GM12878 (cell line): Measurements from ENCODE around the gene RASSF10. TPM values are rescaled to one million over a fixed set of nuclear protein-coding genes. Genes with fewer than 3 reads are reported as not detected.

Source experiments
- ATAC-seq: fragments of 200-7000 bp; cut with Tn5 transposase; 3 replicates; pipeline ENCODE4 v1.9.1; 2020; ENCODE audit warnings: mild to moderate bottlenecking, moderate library complexity
- BruUV-seq: library from RNA; stranded (reverse); fragments of 400-500 nt; replicated peaks from 2 replicates; lab custom pipeline; 2021; lab: Mats Ljungman, UMichigan
- CTCF ChIA-PET: fragments of 300-600 bp; sonication (Branson Sonifier 250); formaldehyde crosslinking; extraction: SDS; loops from one replicate; lab custom pipeline; 2021; ENCODE audit warnings: inconsistent platforms; lab: Yijun Ruan, JAX
- POLR2A ChIA-PET: fragments of 350-600 bp; formaldehyde crosslinking; extraction: SDS; loops from one replicate; lab custom pipeline; 2021; ENCODE audit warnings: inconsistent platforms; lab: Charles Lee
- RAD21 ChIA-PET: fragments of 300-600 bp; sonication (Branson Sonifier 250); formaldehyde crosslinking; loops from one replicate; lab custom pipeline; 2023; ENCODE audit warnings: antibody characterized with exemption; ENCODE audit not compliant: unreplicated experiment; lab: Charles Lee
- SMC1A ChIA-PET: fragments of 300-600 bp; sonication (Branson Sonifier 250); formaldehyde crosslinking; loops from one replicate; lab custom pipeline; 2023; ENCODE audit not compliant: unreplicated experiment, uncharacterized antibody; lab: Charles Lee
- DNase-seq: peaks from one replicate; pipeline ENCODE4 v3.0.0-alpha.2; 2011; ENCODE audit warnings: low read depth, low spot score
- FAIRE-seq: peaks from 3 replicates; lab custom pipeline; 2011; peaks lifted over from hg19 to GRCh38; lab: Jason Lieb, UNC
- H2AFZ ChIP-seq: 2 replicates; pipeline ENCODE4 v1.6.0; 2011; ENCODE audit warnings: low read depth, low read length, control low read depth; ENCODE audit not compliant: control insufficient read depth
- H3K27ac ChIP-seq: 2 replicates; pipeline ENCODE4 v1.5.1; 2011; ENCODE audit warnings: control low read depth; ENCODE audit not compliant: control insufficient read depth, insufficient read depth
- H3K27me3 ChIP-seq, 2 experiments: replicated peaks in 1 of 2; 2 replicates each; pipeline versions ENCODE4 v1.6.0 to v1.6.1; 2011; ENCODE audit warnings: low read length in 1 of 2; ENCODE audit not compliant: control insufficient read depth in 2 of 2, insufficient read depth in 2 of 2
- H3K36me3 ChIP-seq, 2 experiments: 2 replicates each; pipeline ENCODE4 v1.5.1; 2011; ENCODE audit warnings: low read length in 1 of 2; ENCODE audit not compliant: control insufficient read depth in 2 of 2, insufficient read depth in 2 of 2
- H3K4me1 ChIP-seq: 2 replicates; pipeline ENCODE4 v1.6.1; 2011; ENCODE audit warnings: mild to moderate bottlenecking, low read length, moderate library complexity, mixed read lengths; ENCODE audit not compliant: control insufficient read depth, insufficient read depth
- H3K4me2 ChIP-seq: 2 replicates; pipeline ENCODE4 v1.6.0; 2011; ENCODE audit warnings: control low read depth; ENCODE audit not compliant: control insufficient read depth, insufficient read depth
- H3K4me3 ChIP-seq: fragments of 200-600 bp; sonication (generic); 2 replicates; pipeline ENCODE4 v1.5.1; 2016
- H3K79me2 ChIP-seq: 2 replicates; pipeline ENCODE4 v1.6.0; 2011; ENCODE audit warnings: low read length; ENCODE audit not compliant: control insufficient read depth, insufficient read depth
- H3K9ac ChIP-seq: 2 replicates; pipeline ENCODE4 v1.8.0; 2011; ENCODE audit warnings: low read length, control low read depth, mixed read lengths; ENCODE audit not compliant: control insufficient read depth, insufficient read depth
- H3K9me3 ChIP-seq: replicated peaks from 3 replicates; pipeline ENCODE4 v1.5.1; 2011; ENCODE audit warnings: mild to moderate bottlenecking, low read length; ENCODE audit not compliant: control insufficient read depth, insufficient read depth
- H4K20me1 ChIP-seq: 2 replicates; pipeline ENCODE4 v1.6.0; 2011; ENCODE audit not compliant: control insufficient read depth, insufficient read depth
- CBX5 ChIP-seq: sonication (generic); IDR thresholded peaks from 2 replicates; pipeline ENCODE4 v1.6.1; 2016; ENCODE audit warnings: low read depth, moderate library complexity, mild to moderate bottlenecking, inconsistent platforms
- GABPA ChIP-seq: IDR thresholded peaks from 2 replicates; pipeline ENCODE4 v1.6.1; 2014; ENCODE audit warnings: antibody characterized with exemption, low read depth, mild to moderate bottlenecking, inconsistent platforms
- MEF2A ChIP-seq: IDR thresholded peaks from 2 replicates; pipeline ENCODE4 v1.6.1; 2011; ENCODE audit warnings: low read depth, mild to moderate bottlenecking, low read length, moderate library complexity; ENCODE audit not compliant: insufficient read depth
- MYC ChIP-seq: IDR thresholded peaks from 2 replicates; pipeline ENCODE4 v1.6.1; 2011; ENCODE audit warnings: mild to moderate bottlenecking, low read length, moderate library complexity, inconsistent platforms; ENCODE audit not compliant: insufficient read depth, insufficient replicate concordance, insufficient read length, severe bottlenecking
- NFYA ChIP-seq: IDR thresholded peaks from 2 replicates; pipeline ENCODE4 v1.6.1; 2011; ENCODE audit warnings: low read depth, mild to moderate bottlenecking, low read length, improper control_type of control experiment, borderline replicate concordance
- PAX5 ChIP-seq: IDR thresholded peaks from 2 replicates; pipeline ENCODE4 v1.6.1; 2011; ENCODE audit warnings: low read depth, low read length, borderline replicate concordance
- PAX8 ChIP-seq: fragments of 450-650 bp; IDR thresholded peaks from 2 replicates; pipeline ENCODE4 v1.6.1; 2017; ENCODE audit warnings: mild to moderate bottlenecking, moderate library complexity
- POLR2AphosphoS2 ChIP-seq: IDR thresholded peaks from 2 replicates; pipeline ENCODE4 v1.6.1; 2011; ENCODE audit warnings: low read depth, mild to moderate bottlenecking, low read length, improper control_type of control experiment, moderate library complexity
- RB1 ChIP-seq: fragments of 450-650 bp; formaldehyde crosslinking; IDR thresholded peaks from 2 replicates; pipeline ENCODE4 v1.6.1; 2017; ENCODE audit warnings: mild to moderate bottlenecking, borderline replicate concordance
- RFX5 ChIP-seq: IDR thresholded peaks from 2 replicates; pipeline ENCODE4 v1.6.1; 2011; ENCODE audit warnings: low read depth, low read length, improper control_type of control experiment
- SMC3 ChIP-seq: IDR thresholded peaks from 2 replicates; pipeline ENCODE4 v1.6.1; 2011; ENCODE audit warnings: low read length, improper control_type of control experiment, borderline replicate concordance
- STAT1 ChIP-seq: fragments of 450-650 bp; conservative IDR thresholded peaks from 2 replicates; pipeline ENCODE4 v1.6.1; 2014; ENCODE audit warnings: antibody characterized with exemption, mild to moderate bottlenecking
- TCF7 ChIP-seq: IDR thresholded peaks from 2 replicates; pipeline ENCODE4 v1.6.1; 2014; ENCODE audit warnings: antibody characterized with exemption, borderline replicate concordance
- YY1 ChIP-seq: IDR thresholded peaks from 2 replicates; pipeline ENCODE4 v1.6.1; 2011; ENCODE audit warnings: low read depth, mild to moderate bottlenecking, low read length
- WGBS: methylation state at CpG from one replicate; pipeline ENCODE4 v1.1.6; 2016; ENCODE audit warnings: low lambda C conversion rate; ENCODE audit not compliant: insufficient replicate concordance, insufficient coverage; ENCODE audit errors: missing lambda C conversion rate; 5-methylcytosine and 5-hydroxymethylcytosine counted together
- in situ Hi-C: fragments of 300-500 bp; cut with MboI; formaldehyde crosslinking; loops from 9 replicates; pipeline ENCODE4 v1.14.3; 2018; ENCODE audit warnings: mixed read lengths
- intact Hi-C: fragments of 100-400 bp; cut with micrococcal nuclease; formaldehyde crosslinking; loops from one replicate; pipeline ENCODE4 v1.14.2; 2022; ENCODE audit not compliant: unreplicated experiment
- polyA plus RNA-seq, 11 experiments: library from polyadenylated mRNA; depleted of rRNA in 4 of 11; unstranded in 6 of 11; stranded (reverse) in 5 of 11; fragments of >200 nt; fragmentation: Nextera tagmentation in 4 of 11; fragmentation: Illumina TruSeq in 1 of 11; extraction: Ambion mirVana in 4 of 11; extraction: Trizol in 1 of 11; gene quantifications; 1 replicate in 1 of 11; 2 replicates in 10 of 11; pipeline versions ENCODE4 v1.2.1 to v1.2.3, GENCODE V29; 2011 to 2016; ENCODE audit warnings: inconsistent platforms in 2 of 11, missing spikeins in 2 of 11, low read depth in 1 of 11
- total RNA-seq, 4 experiments: library from RNA; depleted of rRNA in 3 of 4; stranded (reverse); fragments of >200 nt in 3 of 4; fragmentation: Illumina TruSeq in 1 of 4; extraction: Trizol in 1 of 4; gene quantifications; 2 replicates each; pipeline versions ENCODE4 v1.2.1 to v1.2.3, GENCODE V29; 2013 to 2021
- TF ChIP-seq, protein P1 (sequence below): fragments of 450-650 bp; IDR thresholded peaks from 2 replicates; pipeline ENCODE4 v1.6.1; 2017; ENCODE audit warnings: antibody characterized with exemption, mild to moderate bottlenecking, moderate library complexity
- TF ChIP-seq, protein P2 (sequence below): IDR thresholded peaks from 2 replicates; pipeline ENCODE4 v1.6.1; 2011; ENCODE audit warnings: borderline replicate concordance, low read depth, mild to moderate bottlenecking, moderate library complexity, low read length; ENCODE audit not compliant: insufficient read depth, poor library complexity, severe bottlenecking
- TF ChIP-seq, protein P3 (sequence below): fragments of 450-650 bp; IDR thresholded peaks from 2 replicates; pipeline ENCODE4 v1.6.1; 2016; ENCODE audit warnings: mild to moderate bottlenecking
- TF ChIP-seq, protein P4 (sequence below): fragments of 450-650 bp; IDR thresholded peaks from 2 replicates; pipeline ENCODE4 v1.6.1; 2017; ENCODE audit warnings: borderline replicate concordance

Gene RASSF10
- total and polyA plus RNA-seq, 10 of the 15 experiments (the other 5 are each of a cell fraction or from before 2014, with no cell fraction given): 0.03 to 0.23 (median 0.09) TPM; not detected in 6

DNA sequence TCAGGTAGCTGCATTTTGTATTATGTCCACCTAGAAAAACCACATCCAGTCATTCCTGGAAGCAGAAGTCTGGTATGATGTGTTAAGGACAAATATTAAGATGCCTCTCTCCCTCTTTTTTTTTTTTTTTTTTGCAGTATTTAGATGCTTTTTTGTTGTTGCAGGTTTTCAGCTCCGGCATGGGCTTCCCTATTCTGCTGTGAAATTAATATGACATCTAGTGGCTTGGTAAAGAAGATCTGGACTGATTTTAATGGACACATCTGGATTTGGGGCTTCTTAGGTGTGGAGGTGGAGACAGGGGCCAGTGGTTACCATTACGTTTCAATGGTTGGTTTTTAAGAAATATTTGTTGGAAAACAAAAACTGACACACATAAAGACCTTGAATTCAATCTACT is 47.5 kb upstream of the RASSF10 start:
- CTCF ChIA-PET: interaction anchor here (0.6 to 11.6 kb wide), 7 partner anchors 153 to 1934 kb away, joined by 3 to 201 read pairs (median 17); no protein-coding TSS in a partner anchor
- H3K79me2 ChIP-seq: no peaks in the 10 kb centered on the region
- no peaks in the 10 kb centered on the region for H3K9me3 ChIP-seq
- FAIRE-seq (no peak), ATAC-seq (no peak), DNase-seq (no peak)
- no peaks in the 10 kb centered on the region for H4K20me1 ChIP-seq
- H3K27ac ChIP-seq: no peak overlapping the region
- no peaks in the 10 kb centered on the region for H3K27me3 ChIP-seq
- WGBS: 29% methylated on average over 2 of the region's 2 CpGs
- SMC1A ChIA-PET: interaction anchor here (0.8 to 6.0 kb wide), 4 partner anchors 16 to 631 kb away, joined by 3 to 106 read pairs (median 6); no protein-coding TSS in a partner anchor
- POLR2A ChIA-PET: interaction anchor here (0.6 kb wide), 2 partner anchors 76 to 585 kb away, joined by 3 to 7 read pairs; no protein-coding TSS in a partner anchor
- H3K4me2 ChIP-seq: no peak overlapping the region
- RAD21 ChIA-PET: interaction anchor here (0.6 to 8.5 kb wide), 6 partner anchors 35 to 260 kb away, joined by 3 to 84 read pairs (median 4); no protein-coding TSS in a partner anchor
- no peaks in the 10 kb centered on the region for H3K4me1 ChIP-seq
- no TSS peak for BruUV-seq
- H3K9ac ChIP-seq: no peak overlapping the region
- no peak overlapping the region for H3K4me3 ChIP-seq
- no peaks in the 10 kb centered on the region for H3K36me3 ChIP-seq
- no peak overlapping the region for H2AFZ ChIP-seq
- in situ Hi-C loops (loop anchor here (5.0 to 25.0 kb wide), 3 partner anchors 226 to 381 kb away; no protein-coding TSS in a partner anchor), intact Hi-C loops (loop anchor here (5.0 to 10.0 kb wide), 3 partner anchors 206 to 503 kb away; partner anchors contain the start of gene BTBD10)
- TF ChIP-seq, protein P1, sequence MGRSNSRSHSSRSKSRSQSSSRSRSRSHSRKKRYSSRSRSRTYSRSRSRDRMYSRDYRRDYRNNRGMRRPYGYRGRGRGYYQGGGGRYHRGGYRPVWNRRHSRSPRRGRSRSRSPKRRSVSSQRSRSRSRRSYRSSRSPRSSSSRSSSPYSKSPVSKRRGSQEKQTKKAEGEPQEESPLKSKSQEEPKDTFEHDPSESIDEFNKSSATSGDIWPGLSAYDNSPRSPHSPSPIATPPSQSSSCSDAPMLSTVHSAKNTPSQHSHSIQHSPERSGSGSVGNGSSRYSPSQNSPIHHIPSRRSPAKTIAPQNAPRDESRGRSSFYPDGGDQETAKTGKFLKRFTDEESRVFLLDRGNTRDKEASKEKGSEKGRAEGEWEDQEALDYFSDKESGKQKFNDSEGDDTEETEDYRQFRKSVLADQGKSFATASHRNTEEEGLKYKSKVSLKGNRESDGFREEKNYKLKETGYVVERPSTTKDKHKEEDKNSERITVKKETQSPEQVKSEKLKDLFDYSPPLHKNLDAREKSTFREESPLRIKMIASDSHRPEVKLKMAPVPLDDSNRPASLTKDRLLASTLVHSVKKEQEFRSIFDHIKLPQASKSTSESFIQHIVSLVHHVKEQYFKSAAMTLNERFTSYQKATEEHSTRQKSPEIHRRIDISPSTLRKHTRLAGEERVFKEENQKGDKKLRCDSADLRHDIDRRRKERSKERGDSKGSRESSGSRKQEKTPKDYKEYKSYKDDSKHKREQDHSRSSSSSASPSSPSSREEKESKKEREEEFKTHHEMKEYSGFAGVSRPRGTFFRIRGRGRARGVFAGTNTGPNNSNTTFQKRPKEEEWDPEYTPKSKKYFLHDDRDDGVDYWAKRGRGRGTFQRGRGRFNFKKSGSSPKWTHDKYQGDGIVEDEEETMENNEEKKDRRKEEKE: no peak
- no peak for TF ChIP-seq RFX5
- no peak for TF ChIP-seq STAT1
- TF ChIP-seq YY1: no peak
- no peak for TF ChIP-seq MYC
- TF ChIP-seq, protein P2, sequence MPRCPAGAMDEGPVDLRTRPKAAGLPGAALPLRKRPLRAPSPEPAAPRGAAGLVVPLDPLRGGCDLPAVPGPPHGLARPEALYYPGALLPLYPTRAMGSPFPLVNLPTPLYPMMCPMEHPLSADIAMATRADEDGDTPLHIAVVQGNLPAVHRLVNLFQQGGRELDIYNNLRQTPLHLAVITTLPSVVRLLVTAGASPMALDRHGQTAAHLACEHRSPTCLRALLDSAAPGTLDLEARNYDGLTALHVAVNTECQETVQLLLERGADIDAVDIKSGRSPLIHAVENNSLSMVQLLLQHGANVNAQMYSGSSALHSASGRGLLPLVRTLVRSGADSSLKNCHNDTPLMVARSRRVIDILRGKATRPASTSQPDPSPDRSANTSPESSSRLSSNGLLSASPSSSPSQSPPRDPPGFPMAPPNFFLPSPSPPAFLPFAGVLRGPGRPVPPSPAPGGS: no peak
- TF ChIP-seq SMC3: no peak
- TF ChIP-seq TCF7: no peak
- TF ChIP-seq, protein P3, sequence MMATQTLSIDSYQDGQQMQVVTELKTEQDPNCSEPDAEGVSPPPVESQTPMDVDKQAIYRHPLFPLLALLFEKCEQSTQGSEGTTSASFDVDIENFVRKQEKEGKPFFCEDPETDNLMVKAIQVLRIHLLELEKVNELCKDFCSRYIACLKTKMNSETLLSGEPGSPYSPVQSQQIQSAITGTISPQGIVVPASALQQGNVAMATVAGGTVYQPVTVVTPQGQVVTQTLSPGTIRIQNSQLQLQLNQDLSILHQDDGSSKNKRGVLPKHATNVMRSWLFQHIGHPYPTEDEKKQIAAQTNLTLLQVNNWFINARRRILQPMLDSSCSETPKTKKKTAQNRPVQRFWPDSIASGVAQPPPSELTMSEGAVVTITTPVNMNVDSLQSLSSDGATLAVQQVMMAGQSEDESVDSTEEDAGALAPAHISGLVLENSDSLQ: no peak
- TF ChIP-seq PAX8: no peak
- TF ChIP-seq GABPA: no peak
- TF ChIP-seq, protein P4, sequence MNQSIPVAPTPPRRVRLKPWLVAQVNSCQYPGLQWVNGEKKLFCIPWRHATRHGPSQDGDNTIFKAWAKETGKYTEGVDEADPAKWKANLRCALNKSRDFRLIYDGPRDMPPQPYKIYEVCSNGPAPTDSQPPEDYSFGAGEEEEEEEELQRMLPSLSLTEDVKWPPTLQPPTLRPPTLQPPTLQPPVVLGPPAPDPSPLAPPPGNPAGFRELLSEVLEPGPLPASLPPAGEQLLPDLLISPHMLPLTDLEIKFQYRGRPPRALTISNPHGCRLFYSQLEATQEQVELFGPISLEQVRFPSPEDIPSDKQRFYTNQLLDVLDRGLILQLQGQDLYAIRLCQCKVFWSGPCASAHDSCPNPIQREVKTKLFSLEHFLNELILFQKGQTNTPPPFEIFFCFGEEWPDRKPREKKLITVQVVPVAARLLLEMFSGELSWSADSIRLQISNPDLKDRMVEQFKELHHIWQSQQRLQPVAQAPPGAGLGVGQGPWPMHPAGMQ: no peak
- no peak for TF ChIP-seq NFYA
- no peak for TF ChIP-seq PAX5
- no peak for TF ChIP-seq MEF2A
- no peak for TF ChIP-seq POLR2AphosphoS2
- no peak for TF ChIP-seq CBX5
- no peak for TF ChIP-seq RB1
